SU-DHL-6 (cell line): ENCODE results near the gene KCNS1.

Experiments
- EZH2phosphoT487 ChIP-seq: fragments of 200-600 bp; sonication (generic), shearing (Covaris generic); conservative IDR thresholded peaks from 2 replicates; pipeline ENCODE4 v1.6.1; 2018; ENCODE audit warnings: mild to moderate bottlenecking, antibody characterized with exemption, low read length, moderate library complexity, mixed read lengths
- TF ChIP-seq, protein P1 (sequence below): fragments of 200-600 bp; sonication (generic); IDR thresholded peaks from one replicate; pipeline ENCODE4 v1.5.1; 2017; ENCODE audit warnings: antibody characterized with exemption, mild to moderate bottlenecking, low read length, moderate library complexity; ENCODE audit not compliant: insufficient read depth, poor library complexity, severe bottlenecking

- TF ChIP-seq, protein P1, sequence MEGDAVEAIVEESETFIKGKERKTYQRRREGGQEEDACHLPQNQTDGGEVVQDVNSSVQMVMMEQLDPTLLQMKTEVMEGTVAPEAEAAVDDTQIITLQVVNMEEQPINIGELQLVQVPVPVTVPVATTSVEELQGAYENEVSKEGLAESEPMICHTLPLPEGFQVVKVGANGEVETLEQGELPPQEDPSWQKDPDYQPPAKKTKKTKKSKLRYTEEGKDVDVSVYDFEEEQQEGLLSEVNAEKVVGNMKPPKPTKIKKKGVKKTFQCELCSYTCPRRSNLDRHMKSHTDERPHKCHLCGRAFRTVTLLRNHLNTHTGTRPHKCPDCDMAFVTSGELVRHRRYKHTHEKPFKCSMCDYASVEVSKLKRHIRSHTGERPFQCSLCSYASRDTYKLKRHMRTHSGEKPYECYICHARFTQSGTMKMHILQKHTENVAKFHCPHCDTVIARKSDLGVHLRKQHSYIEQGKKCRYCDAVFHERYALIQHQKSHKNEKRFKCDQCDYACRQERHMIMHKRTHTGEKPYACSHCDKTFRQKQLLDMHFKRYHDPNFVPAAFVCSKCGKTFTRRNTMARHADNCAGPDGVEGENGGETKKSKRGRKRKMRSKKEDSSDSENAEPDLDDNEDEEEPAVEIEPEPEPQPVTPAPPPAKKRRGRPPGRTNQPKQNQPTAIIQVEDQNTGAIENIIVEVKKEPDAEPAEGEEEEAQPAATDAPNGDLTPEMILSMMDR = no peak
- TF ChIP-seq EZH2phosphoT487 = no peak
Measured at GRCh38 chr20:45112754-45113153, 11.8 kb upstream of the KCNS1 start.
